Activated T-cell treated with anti-CD3 and anti-CD28 coated beads for 1 hour (primary cell): ENCODE data around the gene COX6A2.
A peak's percentile ranks its signal among the peaks of the same experiment; 100 is the strongest.

Experiments used
- DNase-seq: peaks from one replicate; pipeline ENCODE4 v3.0.0-alpha.2; 2020; ENCODE audit warnings: low read depth

The COX6A2 gene

DNA sequence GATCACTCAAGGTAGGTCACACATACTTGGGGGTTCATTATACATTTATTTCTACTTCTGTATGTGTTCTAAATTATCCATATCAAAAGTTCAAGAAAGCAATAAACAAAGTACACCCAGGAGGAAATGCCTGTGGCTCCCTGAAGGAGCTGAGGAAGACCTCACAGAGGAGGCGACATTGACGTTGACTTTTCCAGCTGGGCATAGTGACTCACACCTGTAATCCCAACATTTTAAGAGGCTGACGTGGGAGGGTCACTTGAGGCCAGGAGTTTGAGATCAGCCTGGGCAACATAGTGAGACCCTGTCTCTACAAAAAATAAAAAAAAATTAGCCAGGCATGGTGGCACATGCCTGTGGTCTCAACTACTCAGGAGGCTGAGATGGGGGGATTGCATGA, 18.7 kb downstream of the COX6A2 start:
- no peak for DNase-seq

DNA sequence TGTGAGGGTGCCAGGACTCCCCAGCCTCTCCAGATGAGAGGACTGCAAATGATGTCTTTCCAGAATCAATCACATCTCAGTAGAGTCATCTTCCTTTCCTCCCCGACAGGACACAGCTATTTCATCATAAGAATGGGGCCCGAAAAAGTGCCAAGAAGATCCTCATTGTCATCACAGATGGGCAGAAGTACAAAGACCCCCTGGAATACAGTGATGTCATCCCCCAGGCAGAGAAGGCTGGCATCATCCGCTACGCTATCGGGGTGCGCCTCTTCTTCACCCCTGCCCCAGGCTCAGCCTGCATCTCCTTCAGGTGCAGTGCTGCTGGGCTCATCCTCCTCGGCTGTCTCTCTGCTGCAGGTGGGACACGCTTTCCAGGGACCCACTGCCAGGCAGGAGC, 20.8 kb downstream of the COX6A2 start:
- no peak for DNase-seq

DNA sequence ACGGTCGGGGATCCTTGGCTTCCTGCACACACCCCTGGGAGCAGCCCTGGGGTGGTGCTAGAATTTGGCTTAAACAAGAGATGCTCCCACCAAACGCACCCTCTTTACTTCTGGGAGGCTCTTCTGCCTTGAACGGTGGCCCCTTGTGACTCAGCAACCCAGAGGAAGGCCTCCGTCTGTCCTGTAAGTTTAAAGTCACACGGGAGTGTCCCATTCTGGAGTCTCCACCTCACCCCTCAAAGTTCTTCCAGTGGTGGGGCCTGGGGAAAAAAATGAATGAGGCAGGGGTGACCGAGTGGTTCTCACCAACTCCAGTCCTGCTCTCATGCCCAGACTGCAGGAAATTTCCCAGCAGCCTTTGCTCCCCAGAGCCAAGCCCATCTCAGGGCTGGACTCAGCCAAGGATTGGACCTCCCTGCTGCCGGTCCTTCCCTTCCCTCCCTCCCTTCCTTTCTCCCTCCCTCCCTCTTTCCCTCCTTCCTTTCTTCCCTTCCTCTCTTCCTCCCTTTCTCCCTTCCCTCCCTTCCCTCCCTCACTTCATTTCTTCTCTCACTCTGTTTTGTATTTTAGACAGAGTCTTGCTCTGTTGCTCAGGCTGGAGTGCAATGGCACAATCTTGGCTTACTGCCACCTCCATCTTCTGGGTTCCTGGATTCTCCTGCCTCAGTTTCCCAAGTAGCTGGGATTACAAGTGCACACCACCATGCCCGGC, 23.7 kb downstream of the COX6A2 start:
- DNase-seq, result no peak

DNA sequence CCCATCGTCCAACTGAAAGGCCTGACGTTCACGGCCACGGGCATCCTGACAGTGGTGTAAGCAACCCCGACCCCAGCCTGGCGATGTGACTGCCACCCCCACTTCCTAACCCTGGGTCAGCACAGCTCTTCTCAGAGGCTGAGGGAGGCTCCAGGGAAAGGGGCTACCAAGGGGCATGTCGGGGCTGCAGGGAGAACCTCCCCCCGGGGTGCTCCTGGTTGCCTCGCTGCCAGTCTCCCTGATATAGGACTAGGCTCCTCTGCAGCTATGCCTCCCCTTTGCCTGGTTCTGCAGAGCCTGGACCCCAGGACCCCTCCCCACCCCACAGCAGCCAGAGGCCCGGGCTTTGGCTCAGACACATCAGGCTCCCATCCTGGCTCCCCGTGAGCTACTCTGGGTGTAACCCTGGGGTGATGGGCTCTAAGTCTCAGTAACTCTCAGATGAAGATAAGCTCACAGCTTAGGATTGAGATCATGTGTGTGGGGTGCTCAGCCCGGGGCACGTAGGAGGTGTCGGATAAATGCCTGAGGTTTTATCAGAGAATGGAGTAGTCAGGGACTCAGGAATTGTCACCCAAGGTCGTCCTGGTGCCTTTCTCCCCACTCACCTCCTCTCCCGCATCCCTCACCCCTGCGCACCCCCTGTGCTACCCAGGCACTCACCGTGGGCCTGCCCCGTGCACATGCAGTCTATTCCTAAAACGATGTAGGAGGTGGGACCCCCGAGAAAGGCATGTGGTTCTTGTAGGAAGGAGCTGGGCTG, 24.4 kb downstream of the COX6A2 start:
- DNase-seq, result no peak

DNA sequence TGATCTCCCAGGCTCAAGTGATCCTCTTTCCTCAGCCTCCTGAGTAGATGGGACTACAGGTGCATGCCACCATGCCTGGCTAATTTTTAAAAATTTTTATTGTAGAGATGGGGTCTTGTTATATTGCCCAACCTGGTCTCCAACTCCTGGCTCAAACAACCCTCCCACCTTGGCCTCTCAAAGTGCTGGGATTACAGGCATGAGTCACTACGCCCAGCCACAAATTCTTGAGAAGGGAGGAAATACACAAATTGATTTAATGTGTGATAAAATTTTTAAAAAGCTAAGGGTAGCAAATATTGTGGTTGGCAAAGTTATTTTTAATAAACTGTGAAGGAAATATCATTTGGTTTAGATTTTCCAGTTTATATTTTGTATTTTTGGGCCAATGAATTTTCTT, 25.5 kb downstream of the COX6A2 start:
- no peak for DNase-seq

DNA sequence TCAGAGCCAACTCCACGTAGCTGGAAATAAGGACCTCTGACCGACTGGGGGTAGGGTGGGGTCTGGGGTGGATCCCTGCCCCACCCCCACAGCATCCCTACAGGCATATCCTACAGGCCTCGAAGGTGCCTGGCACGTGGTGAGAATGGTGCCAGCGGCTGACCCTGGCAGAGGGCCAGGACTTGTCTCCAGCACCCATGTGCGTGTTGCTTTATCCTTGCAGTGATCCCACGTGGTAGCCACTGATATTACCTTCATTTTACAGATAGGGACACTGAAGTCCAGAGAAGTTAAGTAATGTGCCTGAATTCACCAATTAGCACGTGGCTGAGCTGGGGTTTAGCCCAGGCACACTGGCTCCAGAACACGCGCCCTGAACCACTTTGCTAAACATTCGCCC, 26.7 kb downstream of the COX6A2 start:
- DNase-seq, result no peak

DNA sequence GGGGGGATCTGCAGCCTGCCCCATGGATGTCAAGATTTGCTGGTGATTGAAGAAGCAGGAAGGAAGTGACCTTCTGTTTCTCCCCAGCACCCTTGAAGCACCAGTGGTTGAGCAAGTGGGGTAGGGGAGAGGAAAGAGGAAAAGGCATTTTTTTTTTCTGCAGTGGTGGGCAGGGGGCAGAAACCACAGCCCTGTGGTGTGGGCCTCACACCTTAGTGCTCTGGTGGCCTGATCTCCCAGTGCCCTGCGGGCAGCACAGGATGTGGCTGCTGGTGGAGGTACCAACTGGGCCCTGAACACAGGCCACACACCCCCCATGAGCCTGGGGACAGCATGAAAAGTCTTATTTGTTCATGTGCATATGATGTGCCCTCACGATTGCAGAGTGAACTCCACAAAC, 28.0 kb downstream of the COX6A2 start:
- no peak for DNase-seq

DNA sequence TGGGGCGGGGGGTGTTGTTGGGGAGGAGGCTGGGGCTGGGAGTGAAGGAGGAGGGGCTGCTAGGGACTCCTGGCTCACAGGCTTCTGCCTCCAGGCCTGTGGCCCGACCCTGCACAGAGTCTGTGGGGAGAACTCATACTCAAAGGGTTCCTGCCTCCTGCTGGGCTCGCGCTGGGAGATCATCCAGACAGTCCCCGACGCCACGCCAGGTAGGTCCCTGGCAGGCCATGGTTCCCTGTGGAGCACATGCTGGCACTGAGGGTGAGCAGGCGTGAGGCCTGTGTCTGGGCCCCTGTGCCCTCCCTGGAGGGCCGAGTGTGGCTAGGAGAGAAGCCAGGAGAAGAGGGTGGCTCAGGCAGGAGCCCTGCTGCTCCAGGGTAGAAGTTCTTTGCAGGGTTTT, 30.5 kb downstream of the COX6A2 start:
- no peak for DNase-seq

DNA sequence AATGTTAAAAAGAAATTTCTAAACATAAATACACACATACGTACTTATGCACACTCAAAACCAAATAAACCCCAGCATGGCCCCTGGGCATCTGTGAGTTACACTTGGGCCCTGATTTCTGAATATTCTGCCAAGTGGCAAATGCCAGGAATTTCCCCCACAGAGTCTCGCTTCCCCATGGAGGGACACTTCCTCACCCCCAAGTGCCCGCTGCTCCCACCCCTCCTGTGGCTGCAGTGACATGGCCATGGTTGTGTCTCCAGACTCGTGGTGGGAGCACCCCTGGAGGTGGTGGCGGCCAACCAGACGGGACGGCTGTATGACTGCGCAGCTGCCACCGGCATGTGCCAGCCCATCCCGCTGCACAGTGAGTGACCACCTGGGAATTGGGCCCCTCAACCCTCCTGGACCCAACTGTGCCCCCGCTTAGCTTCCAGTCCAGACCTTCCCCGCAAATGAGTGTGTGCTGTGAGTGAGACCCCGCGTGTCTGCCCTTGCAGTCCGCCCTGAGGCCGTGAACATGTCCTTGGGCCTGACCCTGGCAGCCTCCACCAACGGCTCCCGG, 31.0 kb downstream of the COX6A2 start:
- DNase-seq, result no peak

DNA sequence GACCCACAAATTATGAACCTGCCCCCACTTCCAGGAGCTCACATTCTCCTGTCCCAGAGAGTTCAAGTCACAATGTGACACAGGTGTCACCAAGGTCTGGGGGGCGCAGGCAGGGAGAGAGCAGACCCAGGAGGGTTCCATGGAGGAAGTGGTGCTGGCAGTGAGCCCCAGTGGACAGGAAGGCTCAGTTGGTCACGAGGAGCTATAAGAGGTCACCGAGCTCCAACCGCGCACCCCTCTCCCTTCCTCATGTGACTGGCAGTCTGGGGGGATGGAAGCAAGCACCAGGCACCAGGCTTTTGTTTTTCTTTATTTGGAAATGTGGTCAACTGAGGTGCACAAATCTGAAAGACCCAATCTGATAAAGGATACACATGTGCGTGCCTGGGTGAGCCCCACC, 32.5 kb downstream of the COX6A2 start:
- no peak for DNase-seq

DNA sequence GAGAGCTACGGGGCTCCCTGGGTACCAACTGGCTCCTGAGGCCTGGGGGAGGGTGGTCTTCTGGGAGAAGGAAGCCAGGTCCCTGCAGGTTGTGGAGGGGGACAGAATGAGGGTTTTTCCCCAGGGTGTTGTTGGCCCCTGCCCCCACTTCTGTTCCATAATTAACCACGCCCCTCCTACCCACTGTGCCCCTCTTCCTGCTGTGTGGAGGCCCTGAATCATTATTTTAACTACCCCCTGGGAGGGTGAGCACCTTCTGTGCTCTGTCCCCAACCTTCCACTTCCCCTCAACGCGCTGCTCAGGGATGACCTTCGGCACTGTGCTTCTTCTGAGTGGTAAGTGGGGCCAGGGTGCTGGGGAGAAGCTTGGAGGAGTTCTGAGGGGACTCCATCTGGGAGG, 35.1 kb downstream of the COX6A2 start, which contains the start of gene ITGAD:
Gene ITGAD (plus strand): TSS at position 280 of the 400 bp plus-strand sequence. CDS start 26 bp downstream, at position 306.
- no peak for DNase-seq

DNA sequence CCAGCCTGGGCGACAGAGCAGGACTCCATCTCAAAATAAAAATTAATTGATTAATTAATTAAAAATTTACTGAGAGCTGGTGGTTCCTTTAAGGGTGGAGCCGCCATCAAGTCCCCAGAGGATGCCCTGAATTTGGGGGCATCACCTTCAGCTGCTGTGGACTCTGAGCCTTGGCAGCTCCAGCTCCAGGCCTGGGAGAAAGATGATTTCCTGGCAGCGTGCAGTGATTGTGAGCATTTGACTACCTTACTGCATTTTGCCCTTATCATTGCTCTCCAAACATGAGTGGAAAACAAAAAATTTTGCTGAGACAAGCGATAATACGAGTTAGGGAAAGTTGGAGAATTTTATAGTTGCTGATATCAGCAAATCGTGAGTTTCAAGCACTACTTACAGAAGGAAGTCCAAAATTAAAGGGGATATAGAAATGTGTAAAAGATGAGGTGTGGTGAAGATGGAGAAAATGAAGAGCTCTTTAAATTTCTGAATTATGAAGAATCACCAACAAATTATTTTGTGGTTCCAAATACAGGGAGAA, 37.6 kb downstream of the COX6A2 start:
- DNase-seq, result no peak

DNA sequence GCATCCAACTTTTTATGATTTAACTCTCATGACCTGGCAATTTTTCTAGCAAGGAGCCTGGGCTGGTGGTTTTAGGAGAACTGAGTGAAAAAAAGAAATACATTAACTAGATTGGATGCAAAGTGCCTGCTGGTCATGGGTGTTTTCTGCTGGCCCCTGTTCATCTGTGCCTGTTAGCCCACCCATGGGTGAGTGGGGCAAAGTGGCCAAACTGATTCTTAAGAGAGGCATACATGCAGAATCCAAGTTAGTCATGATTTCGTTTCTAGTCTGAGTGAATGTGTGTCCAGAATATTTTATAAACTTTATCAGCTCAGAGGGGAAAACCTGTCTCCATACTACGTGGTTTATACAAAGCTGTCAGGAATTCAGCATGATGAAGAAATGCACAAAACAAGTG, 39.6 kb downstream of the COX6A2 start:
- DNase-seq, result no peak

DNA sequence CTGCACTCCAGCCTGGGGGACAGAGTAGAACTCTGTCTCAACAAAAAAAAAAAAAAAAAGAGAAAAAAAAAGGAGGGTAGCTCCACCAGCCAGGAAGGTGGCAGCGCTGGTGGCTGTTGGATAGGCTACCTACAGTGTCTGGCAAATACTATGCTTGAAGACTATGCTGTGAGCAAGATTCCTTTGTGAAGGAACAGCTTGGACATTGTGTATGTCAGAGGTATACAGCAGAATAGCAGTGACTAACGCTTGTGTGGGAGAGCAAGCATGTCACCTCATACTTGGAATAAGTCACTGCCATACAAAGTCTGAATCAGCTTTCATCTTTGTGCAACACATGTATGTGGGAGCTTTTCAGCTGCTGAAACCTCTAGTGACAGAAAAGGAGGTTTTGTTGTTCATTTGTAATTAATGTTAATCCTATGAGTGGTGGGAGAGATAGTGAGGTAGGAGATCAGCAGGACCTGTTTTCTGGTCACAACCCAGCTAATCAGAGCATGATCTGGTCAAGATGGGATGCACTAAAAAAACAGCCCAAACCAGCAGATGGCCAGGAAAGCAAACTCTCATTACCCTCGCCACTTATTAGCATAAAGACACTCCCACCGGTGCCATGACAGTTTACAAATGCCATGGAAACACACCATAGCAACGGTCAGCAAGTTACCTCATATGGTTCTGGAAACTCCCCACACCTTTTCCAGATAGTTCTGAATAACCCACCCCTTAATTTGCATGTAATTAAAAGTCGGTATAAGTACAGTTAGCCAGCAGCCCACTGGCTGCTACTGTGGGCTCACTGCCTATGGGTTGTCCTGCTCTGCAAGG, 41.8 kb downstream of the COX6A2 start:
- no peak for DNase-seq

DNA sequence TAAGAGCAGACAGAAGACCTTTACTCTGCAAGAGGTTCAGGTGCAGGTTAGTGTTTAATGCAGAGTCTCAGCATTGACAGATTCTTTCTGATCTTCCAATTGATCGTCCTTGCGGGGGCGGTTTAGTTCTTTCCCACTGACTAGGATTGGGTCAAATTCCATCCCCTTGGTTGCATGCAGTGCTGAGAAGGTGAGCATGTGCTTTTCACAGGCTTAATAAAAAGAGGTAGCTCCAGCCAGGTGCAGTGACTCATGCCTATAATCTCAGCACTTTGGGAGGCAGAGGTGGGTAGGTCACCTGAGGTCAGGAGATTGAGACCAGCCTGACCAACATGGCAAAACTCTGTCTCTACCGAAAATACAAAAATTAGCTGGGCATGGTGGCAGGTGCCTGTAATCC, 42.5 kb downstream of the COX6A2 start:
- no peak for DNase-seq

DNA sequence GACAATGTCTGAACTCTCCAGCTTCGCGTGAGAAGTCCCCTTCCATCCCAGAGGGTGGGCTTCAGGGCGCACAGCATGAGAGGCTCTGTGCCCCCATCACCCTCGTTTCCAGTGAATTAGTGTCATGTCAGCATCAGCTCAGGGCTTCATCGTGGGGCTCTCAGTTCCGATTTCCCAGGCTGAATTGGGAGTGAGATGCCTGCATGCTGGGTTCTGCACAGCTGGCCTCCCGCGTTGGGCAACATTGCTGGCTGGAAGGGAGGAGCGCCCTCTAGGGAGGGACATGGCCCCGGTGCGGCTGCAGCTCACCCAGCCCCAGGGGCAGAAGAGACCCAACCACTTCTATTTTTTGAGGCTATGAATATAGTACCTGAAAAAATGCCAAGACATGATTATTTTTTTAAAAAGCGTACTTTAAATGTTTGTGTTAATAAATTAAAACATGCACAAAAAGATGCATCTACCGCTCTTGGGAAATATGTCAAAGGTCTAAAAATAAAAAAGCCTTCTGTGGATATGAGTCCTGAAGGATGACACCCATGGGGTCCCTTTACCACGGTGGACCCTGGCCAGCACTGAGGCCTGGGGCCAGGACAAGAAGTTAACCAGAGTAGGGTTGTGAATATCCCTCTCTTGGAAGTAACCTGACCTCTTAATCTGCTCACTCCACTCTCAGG, 45.5 kb downstream of the COX6A2 start:
- DNase-seq, result peak; percentile 37

DNA sequence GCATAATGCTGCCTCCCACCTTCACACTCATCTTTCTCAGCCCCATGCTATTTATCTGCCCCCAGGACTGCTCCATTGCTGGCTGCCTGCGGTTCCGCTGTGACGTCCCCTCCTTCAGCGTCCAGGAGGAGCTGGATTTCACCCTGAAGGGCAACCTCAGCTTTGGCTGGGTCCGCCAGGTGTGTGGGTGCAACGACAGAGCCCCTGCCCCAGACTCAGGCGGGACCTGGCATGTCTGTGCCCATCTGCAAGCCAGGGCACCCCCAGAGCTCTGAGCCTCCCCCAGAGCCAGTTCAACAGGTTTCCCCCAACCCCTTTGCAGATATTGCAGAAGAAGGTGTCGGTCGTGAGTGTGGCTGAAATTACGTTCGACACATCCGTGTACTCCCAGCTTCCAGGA, 48.0 kb downstream of the COX6A2 start:
- DNase-seq, result no peak
